Ishikawa (cell line): Measurements from ENCODE around the gene ARPC1A.

Source experiments
- EP300 ChIP-seq: IDR thresholded peaks from 2 replicates; pipeline ENCODE4 v1.6.1; 2012; ENCODE audit warnings: borderline replicate concordance
- FOXM1 ChIP-seq: IDR thresholded peaks from 2 replicates; pipeline ENCODE4 v1.6.1; 2012; ENCODE audit warnings: low read depth, borderline replicate concordance
- MAX ChIP-seq: IDR thresholded peaks from 2 replicates; pipeline ENCODE4 v1.6.1; 2012
- RAD21 ChIP-seq: IDR thresholded peaks from 2 replicates; pipeline ENCODE4 v1.6.1; 2012; ENCODE audit warnings: low read depth
- REST ChIP-seq: IDR thresholded peaks from 2 replicates; pipeline ENCODE4 v1.6.1; 2012; ENCODE audit warnings: low read depth, mild to moderate bottlenecking
- TAF1 ChIP-seq: IDR thresholded peaks from 2 replicates; pipeline ENCODE4 v1.6.1; 2012; ENCODE audit warnings: low read depth, mild to moderate bottlenecking
- TCF12 ChIP-seq: IDR thresholded peaks from 2 replicates; pipeline ENCODE4 v1.6.1; 2012; ENCODE audit warnings: low read depth
- TEAD4 ChIP-seq: IDR thresholded peaks from 2 replicates; pipeline ENCODE4 v1.6.1; 2012
- YY1 ChIP-seq: IDR thresholded peaks from 2 replicates; pipeline ENCODE4 v1.6.1; 2012; ENCODE audit warnings: low read depth

- no peak for TF ChIP-seq MAX
- no peak for TF ChIP-seq YY1
- TF ChIP-seq TAF1: no peak
- no peak for TF ChIP-seq FOXM1
- no peak for TF ChIP-seq RAD21
- TF ChIP-seq REST: no peak
- TF ChIP-seq TEAD4: no peak
- TF ChIP-seq TCF12: no peak
- no peak for TF ChIP-seq EP300
Measured at GRCh38 chr7:99399597-99399996, 73.9 kb downstream of the ARPC1A start.
